ENCODE results near the gene NAXD. TPM values are rescaled to one million over a fixed set of nuclear protein-coding genes. Genes with fewer than 3 reads are reported as not detected.

NAXD gene
- total RNA-seq (2021; ENCODE audit: unreplicated experiment), result 15.1 TPM
- 13.7 TPM for polyA plus RNA-seq (2012; ENCODE audit: insufficient read length)
- percentile 69 among the genes with signal in this experiment for Bru-seq, nascent RNA
- percentile 70 among the genes with signal in this experiment for BruChase-seq, experiment 1, labeled RNA remaining after a 2-hour chase
- percentile 70 among the genes with signal in this experiment for BruChase-seq, experiment 2, labeled RNA remaining after a 6-hour chase
- long read RNA-seq, partial matches to known transcripts, result 9 of 63 reads
- long read RNA-seq, other reads (novel, unspliced or antisense), result 52 of 63 reads

GRCh38 chr13:110615322-110616102 lies at the start of gene NAXD:
Gene NAXD (plus strand): TSS chr13:110615545. CDS start chr13:110615602, 57 bp downstream.
- no TSS peak for BruUV-seq (replicated peaks)
- ChIA-PET POLR2A (interaction anchor here (0.6 kb wide), 1 partner anchor 112 kb away, joined by 3 read pairs; no protein-coding TSS in a partner anchor), CTCF (no interaction called here)
- TF ChIP-seq TCF7L2 (IDR thresholded peaks at IDR 0.05; ENCODE audit: low read depth, low read length), result no peak
- peak; percentile 53; the same call in 1 of the 2 replicates for TF ChIP-seq SIN3A (IDR thresholded peaks at IDR 0.05; ENCODE audit: borderline replicate concordance, insufficient read depth, low read depth, low read length)
- TF ChIP-seq POLR2AphosphoS5 (IDR thresholded peaks at IDR 0.05; ENCODE audit: low read depth, low read length), result peak; percentile 40; the same call in 1 of the 2 replicates
- Histone ChIP-seq H3K4me3 (ENCODE audit: low read depth in 2 of 2, low read length in 2 of 2) (peak within 1 kb of the TSS; percentile 72 to 75), H3K36me3 (ENCODE audit: control insufficient read depth, insufficient read depth, low read length) (no peaks in the 10 kb centered on the region), H3K27ac (ENCODE audit: low read length) (peak within 1 kb of the TSS; percentile 89), H3K27me3 (ENCODE audit: control insufficient read depth, insufficient read depth, low read length) (no peaks in the 10 kb centered on the region), H3K9me3 (ENCODE audit: control insufficient read depth, insufficient read depth, low read depth, low read length) (no peaks in the 10 kb centered on the region), H3K4me1 (ENCODE audit: control insufficient read depth, insufficient read depth, low read length) (peaks cover 13% of the 10 kb centered on the region)
- in situ Hi-C loops (cut with HindIII; ENCODE audit: low pct_unique_long_range_greater_than_20kb, low sequenced_read_pairs), result no loop called here
- peak; percentile 95 for ATAC-seq
- peak; percentile 32 for DNase-seq (ENCODE audit: low read depth, low spot score)
- intact Hi-C loops (cut with micrococcal nuclease; ENCODE audit: unreplicated experiment), result no loop called here

- no peak for ATAC-seq
- no peak for TF ChIP-seq POLR2AphosphoS5 (IDR thresholded peaks at IDR 0.05; ENCODE audit: low read depth, low read length)
- TF ChIP-seq CTCF (IDR thresholded peaks at IDR 0.05), result no peak
- no peak for TF ChIP-seq REST (IDR thresholded peaks at IDR 0.05; ENCODE audit: insufficient read depth in 1 of 2, low read depth in 2 of 2, low read length in 1 of 2)
- no peak for TF ChIP-seq SIN3A (IDR thresholded peaks at IDR 0.05; ENCODE audit: borderline replicate concordance, insufficient read depth, low read depth, low read length)
- TF ChIP-seq TCF7L2 (IDR thresholded peaks at IDR 0.05; ENCODE audit: low read depth, low read length), result no peak
- Histone ChIP-seq H3K9me3 (ENCODE audit: control insufficient read depth, insufficient read depth, low read depth, low read length) (no peaks in the 10 kb centered on the region), H3K27me3 (ENCODE audit: control insufficient read depth, insufficient read depth, low read length) (no peaks in the 10 kb centered on the region), H3K4me1 (ENCODE audit: control insufficient read depth, insufficient read depth, low read length) (no peaks in the 10 kb centered on the region; the same call in 1 of the 2 replicates), H3K27ac (ENCODE audit: low read length) (no peak overlapping the region), H3K36me3 (ENCODE audit: control insufficient read depth, insufficient read depth, low read length) (no peaks in the 10 kb centered on the region; the same call in 1 of the 2 replicates), H3K4me3 (ENCODE audit: low read depth in 2 of 2, low read length in 2 of 2) (no peak overlapping the region)
- DNase-seq (ENCODE audit: low read depth, low spot score), result no peak
- CTCF ChIA-PET, result no interaction called here
- POLR2A ChIA-PET, result no interaction called here
- intact Hi-C loops (cut with micrococcal nuclease; ENCODE audit: unreplicated experiment), result no loop called here
- in situ Hi-C loops (cut with HindIII; ENCODE audit: low pct_unique_long_range_greater_than_20kb, low sequenced_read_pairs), result no loop called here
- BruUV-seq (replicated peaks), result no TSS peak
These were observed 49.2 kb upstream of the NAXD start for GRCh38 chr13:110566171-110566570.

Measured in Panc1 (cell line).